ENCODE results near the gene CNTNAP2. TPM values are rescaled to one million over a fixed set of nuclear protein-coding genes. Genes with fewer than 3 reads are reported as not detected.

Gene CNTNAP2
- total RNA-seq, 1 experiment from 2014 or later, result 60.0 TPM

GRCh38 chr7:147474862-147475261 lies 1358.3 kb downstream of the CNTNAP2 start:
- Histone ChIP-seq H3K36me3 (ENCODE audit: insufficient read depth, low read length, poor library complexity, severe bottlenecking) (no peaks in the 10 kb centered on the region), H3K27me3 (replicated peaks; ENCODE audit: insufficient read depth, low read depth, low read length, poor library complexity) (no peaks in the 10 kb centered on the region), H3K4me1 (ENCODE audit: insufficient read depth, low read length, poor library complexity, severe bottlenecking) (no peaks in the 10 kb centered on the region), H3K9me3 (ENCODE audit: low read depth, low read length, poor library complexity, severe bottlenecking) (no peaks in the 10 kb centered on the region), H3K4me3 (ENCODE audit: low read depth, low read length, poor library complexity, severe bottlenecking) (no peak overlapping the region), H3K27ac (ENCODE audit: low read depth, low read length, poor library complexity, severe bottlenecking) (no peak overlapping the region)
- POLR2A ChIA-PET (ENCODE audit: low non-redundant PET), result no interaction called here
- intact Hi-C loops (cut with micrococcal nuclease; ENCODE audit: unreplicated experiment), result no loop called here
- CTCF ChIA-PET, result no interaction called here
- no peak for DNase-seq (ENCODE audit: low spot score)
- no peak for TF ChIP-seq CTCF (conservative IDR thresholded peaks at IDR 0.05; ENCODE audit: low read depth, low read length)
- TF ChIP-seq EZH2 (IDR thresholded peaks at IDR 0.05; ENCODE audit: borderline replicate concordance, low read depth, low read length, poor library complexity, severe bottlenecking), result no peak
- no TSS peak for BruUV-seq (replicated peaks)

- H3K36me3 ChIP-seq (ENCODE audit: insufficient read depth, low read length, poor library complexity, severe bottlenecking), result no peaks in the 10 kb centered on the region
- intact Hi-C loops (cut with micrococcal nuclease; ENCODE audit: unreplicated experiment), result no loop called here
Observed at GRCh38 chr7:147477526-147477925, 1360.9 kb downstream of the CNTNAP2 start.

GRCh38 chr7:147478796-147479195 lies 1362.2 kb downstream of the CNTNAP2 start:
- intact Hi-C loops (cut with micrococcal nuclease; ENCODE audit: unreplicated experiment), result no loop called here
- TF ChIP-seq EZH2 (IDR thresholded peaks at IDR 0.05; ENCODE audit: borderline replicate concordance, low read depth, low read length, poor library complexity, severe bottlenecking) (no peak), CTCF (conservative IDR thresholded peaks at IDR 0.05; ENCODE audit: low read depth, low read length) (no peak)
- Histone ChIP-seq H3K27me3 (replicated peaks; ENCODE audit: insufficient read depth, low read depth, low read length, poor library complexity) (no peaks in the 10 kb centered on the region), H3K27ac (ENCODE audit: low read depth, low read length, poor library complexity, severe bottlenecking) (no peak overlapping the region), H3K36me3 (ENCODE audit: insufficient read depth, low read length, poor library complexity, severe bottlenecking) (no peaks in the 10 kb centered on the region), H3K4me3 (ENCODE audit: low read depth, low read length, poor library complexity, severe bottlenecking) (no peak overlapping the region), H3K4me1 (ENCODE audit: insufficient read depth, low read length, poor library complexity, severe bottlenecking) (no peaks in the 10 kb centered on the region), H3K9me3 (ENCODE audit: low read depth, low read length, poor library complexity, severe bottlenecking) (no peaks in the 10 kb centered on the region)
- no TSS peak for BruUV-seq (replicated peaks)
- ChIA-PET CTCF (no interaction called here), POLR2A (ENCODE audit: low non-redundant PET) (no interaction called here)
- DNase-seq (ENCODE audit: low spot score), result no peak

More at GRCh38 chr7:147477526-147477925, 1360.9 kb downstream of the CNTNAP2 start:
- TF ChIP-seq EZH2 (IDR thresholded peaks at IDR 0.05; ENCODE audit: borderline replicate concordance, low read depth, low read length, poor library complexity, severe bottlenecking) (no peak), CTCF (conservative IDR thresholded peaks at IDR 0.05; ENCODE audit: low read depth, low read length) (no peak)
- no peak for DNase-seq (ENCODE audit: low spot score)
- Histone ChIP-seq H3K27ac (ENCODE audit: low read depth, low read length, poor library complexity, severe bottlenecking) (no peak overlapping the region), H3K27me3 (replicated peaks; ENCODE audit: insufficient read depth, low read depth, low read length, poor library complexity) (no peaks in the 10 kb centered on the region), H3K4me1 (ENCODE audit: insufficient read depth, low read length, poor library complexity, severe bottlenecking) (no peaks in the 10 kb centered on the region), H3K9me3 (ENCODE audit: low read depth, low read length, poor library complexity, severe bottlenecking) (no peaks in the 10 kb centered on the region), H3K4me3 (ENCODE audit: low read depth, low read length, poor library complexity, severe bottlenecking) (no peak overlapping the region)
- POLR2A ChIA-PET (ENCODE audit: low non-redundant PET), result no interaction called here
- no TSS peak for BruUV-seq (replicated peaks)
- CTCF ChIA-PET, result no interaction called here
